GM10847 (cell line): ENCODE data around the gene EXOSC7.

ENCODE experiments used
- POLR2A ChIP-seq: IDR thresholded peaks from 2 replicates; pipeline ENCODE4 v1.6.1; 2011; ENCODE audit not compliant: insufficient read length; ENCODE audit errors: extremely low read depth

The EXOSC7 gene

GRCh38 chr3:45055411-45056143, 79.5 kb downstream of the EXOSC7 start:
- no peak for TF ChIP-seq POLR2A

- TF ChIP-seq POLR2A: no peak
Measured at GRCh38 chr3:45056608-45057301, 80.7 kb downstream of the EXOSC7 start.

- no peak for TF ChIP-seq POLR2A
Measured at GRCh38 chr3:45057557-45057956, 81.5 kb downstream of the EXOSC7 start.

- no peak for TF ChIP-seq POLR2A
Measured at GRCh38 chr3:45059132-45059531, 83.1 kb downstream of the EXOSC7 start.

DNA sequence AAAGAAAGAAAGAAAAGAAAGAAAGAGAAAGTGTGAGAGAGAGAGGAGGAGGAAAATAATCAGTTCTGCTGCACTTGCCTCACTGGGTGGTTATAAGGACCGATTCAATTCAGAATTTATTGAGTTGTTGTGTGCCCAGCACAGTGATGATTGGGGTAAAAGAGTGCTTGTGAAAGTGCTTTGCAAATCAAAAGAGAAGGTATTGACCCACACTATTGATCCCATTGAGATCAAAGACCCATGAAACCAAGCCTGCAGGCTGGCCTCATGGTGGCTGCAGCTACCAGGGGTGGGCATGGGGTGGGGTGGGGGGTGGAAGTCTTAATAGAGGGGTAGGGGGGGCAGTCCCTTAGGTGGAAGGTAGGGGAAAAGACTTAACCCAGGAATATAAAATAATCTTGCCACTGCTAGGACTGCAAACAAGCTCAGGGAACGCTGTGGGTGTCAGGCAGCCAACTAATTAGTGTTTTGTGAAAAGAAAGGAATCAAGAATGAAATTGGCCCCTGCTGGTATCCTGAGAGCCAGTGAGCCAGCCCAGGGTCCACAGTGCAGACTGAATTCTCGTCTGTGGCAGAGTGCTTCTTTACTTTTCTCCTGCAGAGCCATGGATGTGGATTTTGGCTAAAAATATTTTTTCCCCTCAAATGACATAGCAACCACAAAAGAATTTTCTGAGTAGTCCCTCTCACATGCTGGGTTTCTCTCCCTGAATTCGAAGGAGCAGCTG, 84.3 kb downstream of the EXOSC7 start:
- TF ChIP-seq POLR2A: no peak
